ENCODE data around the gene ADAMTS17.
"Not testable (repeated sequence)": the region's sequence is repeated elsewhere in the genome, so short reads cannot be mapped to it uniquely, and the experiment has no call there.

Gene ADAMTS17

GRCh38 chr15:99951511-99951910, 390.3 kb downstream of the ADAMTS17 start:
- no peak for DNase-seq (ENCODE audit: low read depth in 3 of 3)

- no peak for DNase-seq (ENCODE audit: low read depth in 3 of 3)
Measured at GRCh38 chr15:99944131-99944530, 397.6 kb downstream of the ADAMTS17 start.

GRCh38 chr15:99943466-99943865, 398.3 kb downstream of the ADAMTS17 start:
- DNase-seq (ENCODE audit: low read depth in 3 of 3), result no peak

- DNase-seq (ENCODE audit: low read depth in 3 of 3), result no peak
Measured at GRCh38 chr15:99932676-99933402, 408.9 kb downstream of the ADAMTS17 start.

- no peak for DNase-seq (ENCODE audit: low read depth in 3 of 3)
Measured at GRCh38 chr15:99931703-99932603, 409.8 kb downstream of the ADAMTS17 start.

- no peak for DNase-seq (ENCODE audit: low read depth in 3 of 3)
Measured at GRCh38 chr15:99930696-99931095, 411.1 kb downstream of the ADAMTS17 start.

- DNase-seq (ENCODE audit: low read depth in 3 of 3), result no peak
Measured at GRCh38 chr15:99929266-99929665, 412.5 kb downstream of the ADAMTS17 start.

- DNase-seq (ENCODE audit: low read depth in 3 of 3), result peak; percentile 79 to 83 (median 82)
Measured at GRCh38 chr15:99928429-99928981, 413.3 kb downstream of the ADAMTS17 start.

GRCh38 chr15:99926532-99926931, 415.2 kb downstream of the ADAMTS17 start:
- not testable (repeated sequence) for DNase-seq (ENCODE audit: low read depth in 3 of 3)

- peak; percentile 40 to 71 (median 59) for DNase-seq (ENCODE audit: low read depth in 3 of 3)
Measured at GRCh38 chr15:99925661-99926461, 415.9 kb downstream of the ADAMTS17 start.

- no peak for DNase-seq (ENCODE audit: low read depth in 3 of 3)
Measured at GRCh38 chr15:99923711-99924110, 418.1 kb downstream of the ADAMTS17 start.

All from stimulated activated CD4-positive, alpha-beta T cell treated with anti-CD3 and anti-CD28 coated beads, TNF-alpha, amount 100 ng/mL, for 4 hours (primary cell).